ENCODE measurements around the gene TMEM80.
"Not testable (repeated sequence)": the region's sequence is repeated elsewhere in the genome, so short reads cannot be mapped to it uniquely, and the experiment has no call there.

TMEM80 gene

GRCh38 chr11:679271-680207 is 16.1 kb upstream of the TMEM80 start:
- DNase-seq (ENCODE audit: low spot score), result no peak

- no peak for DNase-seq (ENCODE audit: low spot score)
Measured at GRCh38 chr11:680476-680875, 15.1 kb upstream of the TMEM80 start.

GRCh38 chr11:680970-681369 is 14.6 kb upstream of the TMEM80 start:
- DNase-seq (ENCODE audit: low spot score), result no peak

GRCh38 chr11:686451-687243 is 9.0 kb upstream of the TMEM80 start:
- no peak for DNase-seq (ENCODE audit: low spot score)

GRCh38 chr11:687751-688150 is 7.9 kb upstream of the TMEM80 start:
- DNase-seq (ENCODE audit: low spot score), result no peak

GRCh38 chr11:688681-689080 is 6.9 kb upstream of the TMEM80 start:
- DNase-seq (ENCODE audit: low spot score), result no peak

- DNase-seq (ENCODE audit: low spot score), result no peak
Measured at GRCh38 chr11:689625-690024, 6.0 kb upstream of the TMEM80 start.

- not testable (repeated sequence) for DNase-seq (ENCODE audit: low spot score)
Measured at GRCh38 chr11:690244-690643, 5.4 kb upstream of the TMEM80 start.

GRCh38 chr11:690738-691633 is 4.6 kb upstream of the TMEM80 start:
- peak; percentile 31 for DNase-seq (ENCODE audit: low spot score)

- no peak for DNase-seq (ENCODE audit: low spot score)
Measured at GRCh38 chr11:691710-692590, 3.7 kb upstream of the TMEM80 start.

GRCh38 chr11:692824-693414 is 2.7 kb upstream of the TMEM80 start:
- DNase-seq (ENCODE audit: low spot score), result no peak

GRCh38 chr11:693415-693831 is 2.2 kb upstream of the TMEM80 start:
- no peak for DNase-seq (ENCODE audit: low spot score)

- no peak for DNase-seq (ENCODE audit: low spot score)
Measured at GRCh38 chr11:693887-694562, 1.6 kb upstream of the TMEM80 start.

GRCh38 chr11:694563-695287 is 891 bp upstream of the TMEM80 start, which contains the start of gene DEAF1:
Gene DEAF1, minus strand, starts transcription at chr11:695222. Its CDS starts 175 bp downstream, at chr11:695047.
- DNase-seq (ENCODE audit: low spot score), result peak; percentile 96

GRCh38 chr11:695288-695537 is 403 bp upstream of the TMEM80 start:
- DNase-seq (ENCODE audit: low spot score), result no peak

GRCh38 chr11:696955-697491 is 1.4 kb downstream of the TMEM80 start:
- DNase-seq (ENCODE audit: low spot score), result no peak

- no peak for DNase-seq (ENCODE audit: low spot score)
Measured at GRCh38 chr11:697811-698311, 2.2 kb downstream of the TMEM80 start.

- no peak for DNase-seq (ENCODE audit: low spot score)
Measured at GRCh38 chr11:698493-699115, 3.0 kb downstream of the TMEM80 start.

GRCh38 chr11:699116-699508 is 3.5 kb downstream of the TMEM80 start:
- DNase-seq (ENCODE audit: low spot score), result no peak

All from hematopoietic multipotent progenitor cell treated with erythropoietin and hydrocortisone succinate and interleukin-3 and kit ligand, for 15 days (in vitro differentiated cells).